HG03280 (cell line): Measurements from ENCODE around the gene RAB34.
"Not testable (repeated sequence)": the region's sequence is repeated elsewhere in the genome, so short reads cannot be mapped to it uniquely, and the experiment has no call there.

Experiments
- ATAC-seq: cut with Tn5 transposase; IDR thresholded peaks from one replicate; pipeline ENCODE4 v1.9.1; 2021; ENCODE audit warnings: mild to moderate bottlenecking, moderate library complexity; ENCODE audit not compliant: unreplicated experiment

The RAB34 gene

GRCh38 chr17:28728364-28729200 is 10.9 kb upstream of the RAB34 start, which contains the start of gene NEK8:
Gene NEK8, plus strand, starts transcription at chr17:28728788. Its CDS starts 26 bp downstream, at chr17:28728814.
- ATAC-seq = peak; percentile 42

- ATAC-seq = peak; percentile 40
Measured at GRCh38 chr17:28726627-28727491, 9.2 kb upstream of the RAB34 start.

- ATAC-seq = peak; percentile 17
Measured at GRCh38 chr17:28726226-28726626, 8.6 kb upstream of the RAB34 start, which contains the start of gene TLCD1. Gene TLCD1, minus strand, starts transcription at chr17:28726233. Its CDS starts 136 bp downstream, at chr17:28726097.

GRCh38 chr17:28725660-28726225 is 8.1 kb upstream of the RAB34 start:
- peak; percentile 2 for ATAC-seq

- no peak for ATAC-seq
Measured at GRCh38 chr17:28725166-28725659, 7.5 kb upstream of the RAB34 start.

- ATAC-seq = no peak
Measured at GRCh38 chr17:28724500-28725165, 7.0 kb upstream of the RAB34 start.

- ATAC-seq = not testable (repeated sequence)
Measured at GRCh38 chr17:28723836-28724499, 6.3 kb upstream of the RAB34 start.

GRCh38 chr17:28723159-28723835 is 5.6 kb upstream of the RAB34 start:
- ATAC-seq = no peak

- no peak for ATAC-seq
Measured at GRCh38 chr17:28722417-28723158, 4.9 kb upstream of the RAB34 start.

GRCh38 chr17:28720997-28721329 is 3.3 kb upstream of the RAB34 start:
- not testable (repeated sequence) for ATAC-seq

GRCh38 chr17:28720247-28720996 is 2.8 kb upstream of the RAB34 start:
- ATAC-seq = no peak

GRCh38 chr17:28719021-28719433 is 1.4 kb upstream of the RAB34 start:
- ATAC-seq = peak; percentile 1

GRCh38 chr17:28718333-28719020 is 809 bp upstream of the RAB34 start:
- no peak for ATAC-seq

GRCh38 chr17:28716740-28717577 is 709 bp downstream of the RAB34 start:
- no peak for ATAC-seq

- ATAC-seq = no peak
Measured at GRCh38 chr17:28715217-28715616, 2.5 kb downstream of the RAB34 start.

GRCh38 chr17:28714281-28714680 is 3.4 kb downstream of the RAB34 start:
- ATAC-seq = no peak
